CD4-positive, alpha-beta T cell treated with Interleukin-17A for 1 hour (primary cell): Measurements from ENCODE around the gene POU3F3.

Source experiments
- DNase-seq: peaks from one replicate; pipeline ENCODE4 v3.0.0-alpha.2; 2020

Gene POU3F3

DNA sequence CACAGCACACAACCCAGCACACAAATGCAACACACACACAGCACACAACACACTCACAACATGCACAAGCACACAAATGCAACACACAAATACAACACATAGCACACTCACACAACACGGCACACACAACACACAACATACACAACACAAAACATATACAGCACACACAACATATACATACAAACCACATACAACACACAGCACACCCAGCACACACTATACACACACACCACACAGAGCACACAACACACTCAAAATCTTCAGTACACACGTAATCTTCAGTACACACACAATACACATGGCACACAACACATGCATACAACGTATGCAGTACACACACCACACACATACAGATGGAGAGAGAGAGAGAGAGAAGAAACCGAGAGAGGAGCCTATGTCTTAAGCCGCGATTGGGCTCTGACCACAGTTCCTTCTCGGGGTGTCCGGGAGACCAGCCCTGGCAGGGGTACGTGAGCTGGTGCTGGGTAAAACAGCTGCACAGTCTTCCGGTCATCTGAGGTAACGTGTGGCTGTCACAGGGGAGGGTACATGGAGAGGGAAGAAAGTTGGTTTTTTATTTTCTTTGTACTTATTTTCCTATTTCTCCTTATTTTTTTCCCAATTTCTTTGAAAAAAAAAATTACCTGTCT lies 25.1 kb downstream of the POU3F3 start:
- no peak for DNase-seq

- DNase-seq, result no peak
These were observed 26.2 kb downstream of the POU3F3 start for GRCh38 chr2:104880076-104880475.

GRCh38 chr2:104883357-104883756 lies 29.4 kb downstream of the POU3F3 start:
- DNase-seq, result no peak

DNA sequence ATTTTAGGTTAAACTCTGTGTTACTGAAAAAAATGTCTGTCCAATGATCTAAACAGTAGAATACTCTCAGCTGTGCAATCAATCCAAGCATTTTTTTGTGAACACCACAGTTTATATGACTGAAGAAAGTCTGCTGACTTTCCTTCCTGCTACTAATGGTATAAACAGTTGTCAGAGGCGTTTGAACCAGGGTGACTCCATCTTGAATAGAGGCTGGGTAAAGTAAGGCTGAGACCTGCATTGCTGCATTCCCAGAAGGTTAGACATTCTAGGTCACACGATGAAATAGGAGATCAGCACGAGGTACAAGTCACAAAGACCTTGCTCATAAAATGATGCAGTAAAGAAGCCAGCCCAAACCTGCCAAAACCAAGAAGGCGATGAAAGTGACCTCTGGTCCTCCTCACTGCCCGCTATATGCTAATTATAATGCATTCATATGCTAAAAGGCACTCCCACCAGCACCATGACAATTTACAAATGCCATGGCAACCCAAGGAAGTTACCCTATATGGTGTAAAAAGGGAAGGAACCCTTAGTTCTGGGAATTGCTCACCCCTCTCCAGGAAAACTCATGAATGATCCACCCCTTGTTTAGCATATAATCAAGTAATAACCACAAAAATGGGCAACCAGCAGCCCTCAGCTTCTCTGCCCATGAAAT lies 31.3 kb downstream of the POU3F3 start:
- DNase-seq, result no peak

GRCh38 chr2:104887676-104888075 lies 33.8 kb downstream of the POU3F3 start:
- no peak for DNase-seq

DNA sequence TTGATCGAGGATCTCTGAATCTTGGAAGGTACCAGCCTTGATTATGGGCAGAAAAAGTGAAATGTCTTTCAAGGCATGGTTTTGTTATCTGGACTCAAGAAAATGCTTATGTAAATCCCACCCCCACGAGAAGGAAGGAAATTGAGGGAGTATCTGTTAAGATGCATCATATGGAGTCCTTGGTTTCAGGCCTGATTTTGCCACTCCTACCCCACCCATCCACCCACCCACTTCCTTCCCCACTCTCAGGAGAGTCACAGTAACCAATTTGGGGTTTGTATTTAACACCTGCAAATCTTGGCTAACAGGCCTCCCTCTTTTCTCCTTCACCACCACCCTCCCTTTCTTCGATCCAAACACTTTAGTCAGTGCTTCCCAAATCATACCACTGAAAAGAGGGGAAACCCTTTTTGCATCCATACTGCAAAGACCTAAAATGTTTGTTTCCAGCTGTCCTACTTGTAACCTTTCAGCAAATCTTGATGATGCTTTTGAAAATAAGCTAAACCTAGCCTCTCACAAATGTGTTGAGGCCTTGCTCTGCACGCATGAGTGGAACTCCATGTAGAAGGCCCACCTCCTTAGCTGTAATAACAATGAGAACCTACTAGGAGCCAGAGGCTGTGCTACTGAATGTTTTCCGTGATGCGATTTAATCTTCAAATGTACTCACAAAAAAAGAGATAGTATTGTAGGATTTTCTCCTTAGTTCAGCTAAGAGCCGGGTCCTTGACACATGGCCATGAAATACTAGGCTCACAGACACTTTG lies 34.8 kb downstream of the POU3F3 start:
- DNase-seq, result no peak

DNA sequence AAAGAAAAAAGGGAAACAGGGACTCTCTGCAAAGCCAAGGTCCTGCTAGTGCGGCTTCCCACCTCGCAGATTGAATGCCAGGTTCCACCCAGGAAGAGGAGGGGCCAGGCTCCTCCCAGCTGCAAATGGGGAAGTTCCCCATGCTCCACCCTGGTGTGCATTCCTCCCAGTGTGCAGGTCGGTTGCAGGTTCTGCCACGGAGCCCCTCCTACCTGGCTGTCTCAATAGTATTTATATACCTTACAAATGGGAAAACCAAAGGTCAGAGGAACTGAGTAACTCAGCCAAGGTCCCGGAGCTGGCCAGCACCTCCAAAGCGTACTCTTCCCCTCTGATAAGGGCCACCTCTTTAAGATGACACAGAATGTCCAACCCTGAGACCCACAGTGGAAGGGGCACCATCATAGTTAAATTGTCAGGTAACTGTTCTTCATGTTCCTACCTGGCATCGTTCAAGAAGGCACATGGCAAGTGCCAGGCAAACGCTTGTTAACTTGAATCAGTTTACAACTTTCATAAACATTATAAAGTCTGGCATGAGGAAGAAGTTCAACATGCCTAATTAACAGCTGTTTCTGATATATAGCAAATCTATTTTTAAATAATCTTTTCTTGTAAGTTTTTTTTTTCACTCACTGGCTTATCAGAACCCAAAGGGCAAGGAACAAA lies 35.5 kb downstream of the POU3F3 start:
- DNase-seq, result no peak

DNA sequence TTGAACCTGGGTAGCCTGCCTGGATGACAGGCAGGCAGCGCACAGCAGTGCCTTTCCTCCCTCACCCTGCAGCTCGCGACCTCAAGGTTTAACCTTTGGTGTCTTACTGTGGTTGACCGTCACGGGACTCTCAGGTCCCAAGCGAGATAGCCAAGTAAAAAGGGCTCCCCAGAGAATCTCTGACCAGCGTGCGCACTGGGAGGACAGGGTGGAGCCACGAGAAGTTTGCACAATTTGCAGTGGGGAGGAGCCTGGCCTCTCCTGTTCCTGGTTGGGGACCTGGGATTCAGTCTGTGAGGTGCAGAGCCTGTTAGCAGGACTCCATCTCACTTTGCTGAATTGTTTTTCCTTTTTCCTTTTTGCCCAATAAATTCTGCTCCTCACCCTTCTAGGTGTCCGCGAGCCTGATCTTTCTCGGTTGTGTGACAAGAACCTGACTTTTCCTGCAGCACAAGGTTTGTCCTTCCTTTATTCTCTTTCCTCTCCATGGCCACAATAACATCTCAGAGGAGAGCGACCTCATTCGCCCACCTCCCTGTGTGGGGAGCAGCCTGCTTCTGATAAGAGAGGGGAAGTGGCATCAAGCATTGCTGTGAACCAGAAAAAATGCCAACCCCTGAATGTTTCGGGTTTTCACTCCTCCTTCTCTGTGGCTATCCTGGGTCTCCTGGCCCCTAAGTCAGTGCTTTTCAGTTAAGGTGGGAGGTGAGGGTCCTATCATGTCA lies 36.2 kb downstream of the POU3F3 start:
- no peak for DNase-seq

GRCh38 chr2:104890685-104891069 lies 36.8 kb downstream of the POU3F3 start:
- no peak for DNase-seq

GRCh38 chr2:104891145-104891544 lies 37.2 kb downstream of the POU3F3 start:
- no peak for DNase-seq

DNA sequence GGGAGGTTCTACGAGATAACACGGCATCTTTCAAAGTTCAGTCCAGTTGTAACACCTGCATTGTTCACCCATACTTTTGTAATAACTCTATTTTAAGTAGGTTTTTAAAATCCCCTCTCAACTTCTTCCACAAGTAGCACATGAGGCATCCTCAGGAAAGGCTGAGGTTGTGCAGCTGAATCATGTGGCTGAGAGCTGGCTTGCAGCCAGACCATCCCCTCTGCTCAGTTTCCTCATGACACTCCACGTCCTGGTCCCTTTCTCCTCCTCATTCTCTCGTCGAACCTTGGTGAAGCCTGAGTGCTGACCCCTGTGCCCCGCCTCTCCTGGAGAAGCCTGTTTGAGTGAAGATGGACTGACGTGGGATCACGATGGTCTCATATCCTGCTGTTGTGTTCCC lies 42.5 kb downstream of the POU3F3 start:
- DNase-seq, result no peak

DNA sequence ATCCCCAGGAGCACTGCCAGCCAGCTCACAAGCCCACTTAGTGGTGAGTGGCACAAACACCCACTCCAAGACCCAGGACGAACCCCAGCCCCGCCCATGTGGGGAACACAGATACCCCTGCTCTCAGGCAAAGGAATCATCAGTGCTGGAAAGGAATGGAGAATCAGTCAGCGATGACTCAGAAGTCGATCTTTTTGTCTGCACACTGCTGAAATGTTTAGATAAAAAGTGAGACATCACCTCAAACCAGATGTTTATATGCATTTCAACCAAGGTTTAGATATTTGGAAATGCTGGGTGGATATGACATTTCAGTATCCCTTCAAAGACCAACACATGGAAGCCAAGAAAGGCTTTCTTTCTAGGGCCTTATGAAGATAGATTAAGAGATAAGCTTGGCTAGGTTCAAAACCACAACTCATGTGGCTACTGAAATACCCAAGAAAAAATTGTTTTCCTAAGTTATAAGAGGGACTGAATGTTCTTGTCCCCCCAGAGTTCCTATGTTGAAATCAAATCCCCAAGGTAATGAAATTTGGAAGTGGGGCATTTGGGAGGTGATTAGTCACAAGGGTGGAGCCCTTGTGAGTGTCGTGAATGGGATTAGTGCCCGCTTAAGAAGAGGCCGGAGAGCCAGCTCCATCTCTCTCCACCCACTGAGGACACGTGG lies 43.7 kb downstream of the POU3F3 start:
- no peak for DNase-seq

GRCh38 chr2:104900608-104901007 lies 46.7 kb downstream of the POU3F3 start:
- DNase-seq, result no peak

DNA sequence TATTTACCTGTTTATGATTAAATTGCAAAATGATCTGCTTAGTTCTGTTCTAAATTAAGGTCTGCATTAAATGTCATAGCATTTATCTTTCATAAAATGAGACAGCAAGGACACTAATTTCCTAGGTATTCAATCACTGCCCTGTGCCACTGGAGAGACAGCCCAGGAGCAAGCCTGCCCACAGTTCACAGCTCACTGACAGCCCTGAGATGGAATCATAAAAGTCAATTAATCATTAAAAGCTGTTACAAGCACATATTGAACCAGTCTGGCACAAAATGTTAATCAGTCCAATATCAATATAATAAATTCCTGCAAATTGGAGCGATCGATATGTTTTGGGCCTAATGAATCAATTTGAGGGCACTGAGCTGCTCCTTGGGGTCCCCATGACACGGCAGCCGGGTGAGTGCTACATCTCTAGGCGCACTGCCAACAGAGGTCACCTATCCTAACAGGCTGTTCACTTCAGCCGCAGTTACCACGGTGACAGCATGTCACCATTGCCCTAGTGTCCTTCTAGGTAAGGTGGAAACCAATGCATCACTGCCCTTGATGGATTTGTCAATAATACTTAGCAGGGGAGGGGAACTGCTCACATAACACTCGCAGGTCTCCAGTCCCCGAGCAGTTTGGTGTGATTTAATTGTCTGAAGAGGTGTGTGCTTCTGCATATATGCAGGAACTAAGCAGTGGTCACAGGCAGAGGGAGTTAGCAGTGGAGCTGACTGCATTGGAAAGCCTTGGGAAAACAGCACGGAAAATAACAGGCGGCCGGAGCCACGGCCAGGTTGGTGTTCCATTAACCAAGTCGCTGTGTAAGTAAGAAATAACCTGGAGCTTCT lies 47.3 kb downstream of the POU3F3 start:
- DNase-seq, result no peak

- DNase-seq, result no peak
These were observed 48.4 kb downstream of the POU3F3 start for GRCh38 chr2:104902317-104902716.
